8988T (cell line): ENCODE data around the gene FOXC1.

ENCODE experiments used
- DNase-seq: peaks from one replicate; pipeline ENCODE4 v3.0.0; 2011

The FOXC1 gene

DNA sequence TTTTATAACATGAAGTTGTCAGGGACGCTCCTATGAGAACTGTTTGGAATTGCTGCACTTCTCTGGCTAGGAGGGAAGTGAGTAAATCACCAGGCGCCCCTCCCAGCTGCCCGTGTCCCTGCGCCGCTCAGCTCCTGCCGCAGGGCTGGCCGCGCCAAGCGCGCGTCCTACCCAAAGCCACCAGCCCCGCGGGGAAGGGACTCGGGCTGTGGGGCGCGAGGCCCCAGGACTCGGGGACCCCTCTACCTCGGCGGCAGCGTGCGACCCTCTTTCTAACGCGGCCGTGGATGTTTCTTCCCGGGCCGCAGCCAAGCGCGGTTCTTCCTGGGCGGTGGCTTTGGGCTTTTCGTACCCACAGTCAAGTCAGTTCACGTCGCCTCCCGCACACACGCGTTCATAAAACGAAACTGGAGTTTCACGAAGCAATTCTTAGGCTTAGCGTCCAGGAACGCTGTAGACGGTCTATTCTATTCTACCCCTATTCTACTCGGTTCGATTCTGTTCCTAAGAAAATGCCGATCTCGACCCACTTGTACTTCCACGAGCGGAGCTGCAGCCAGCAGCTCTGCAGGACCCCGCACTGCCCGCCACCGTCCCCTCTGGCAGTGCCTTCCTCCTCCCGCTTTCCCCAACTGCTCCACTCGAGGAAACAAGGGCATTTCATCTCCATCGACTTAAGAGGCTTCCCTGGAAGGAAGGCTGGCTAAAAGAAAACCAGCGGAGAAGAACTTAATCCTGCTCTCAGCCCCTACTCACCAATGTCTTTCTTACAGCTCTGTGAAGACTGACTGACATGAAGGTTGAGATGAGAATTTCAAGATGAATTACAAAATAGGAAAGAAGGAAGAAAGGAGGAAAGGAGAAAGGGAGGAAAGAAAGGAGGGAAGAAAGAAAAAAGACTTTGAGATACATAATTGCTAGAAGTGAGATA, 15.4 kb downstream of the FOXC1 start:
- DNase-seq: no peak

GRCh38 chr6:1625794-1626435, 16.2 kb downstream of the FOXC1 start:
- DNase-seq: no peak

DNA sequence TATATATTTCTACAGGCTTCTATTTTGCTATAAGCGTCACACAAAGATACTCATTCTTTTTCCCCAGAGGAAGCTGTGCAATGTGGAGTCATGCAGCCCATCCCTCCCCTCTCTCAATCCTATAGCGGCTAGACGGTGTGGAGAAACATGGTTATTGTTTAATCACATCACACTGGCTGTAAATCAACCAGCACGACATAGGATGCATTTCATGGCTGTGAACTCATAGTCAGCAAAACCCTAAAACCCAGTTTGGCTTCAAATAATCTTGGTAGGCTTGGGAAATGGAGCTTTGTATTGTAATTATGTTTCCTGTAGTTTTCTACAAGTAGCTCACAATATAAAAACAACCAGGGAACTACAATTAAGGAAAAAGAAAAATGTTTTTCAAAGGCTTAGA, 16.8 kb downstream of the FOXC1 start:
- no peak for DNase-seq

GRCh38 chr6:1627827-1628560, 18.3 kb downstream of the FOXC1 start:
- no peak for DNase-seq

DNA sequence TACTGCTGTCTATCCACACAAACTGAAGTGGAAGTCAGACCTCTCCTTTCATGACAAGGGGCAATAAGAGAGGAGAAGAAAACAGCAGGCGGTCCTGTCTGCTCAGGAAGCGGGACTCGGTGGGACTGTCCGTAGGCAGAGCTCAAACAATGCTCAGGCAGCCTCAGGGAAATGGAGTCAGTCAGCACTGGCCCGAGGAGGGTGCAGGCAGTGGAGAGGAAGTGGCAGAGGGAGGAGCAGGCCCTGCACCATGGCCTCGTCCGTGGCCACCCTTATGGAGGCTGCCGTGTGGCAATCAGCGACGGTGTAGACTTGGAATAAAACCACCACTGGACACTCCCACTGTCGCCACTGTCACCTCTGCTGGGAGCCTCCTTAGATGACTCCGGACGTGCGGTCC, 19.6 kb downstream of the FOXC1 start:
- DNase-seq: no peak

DNA sequence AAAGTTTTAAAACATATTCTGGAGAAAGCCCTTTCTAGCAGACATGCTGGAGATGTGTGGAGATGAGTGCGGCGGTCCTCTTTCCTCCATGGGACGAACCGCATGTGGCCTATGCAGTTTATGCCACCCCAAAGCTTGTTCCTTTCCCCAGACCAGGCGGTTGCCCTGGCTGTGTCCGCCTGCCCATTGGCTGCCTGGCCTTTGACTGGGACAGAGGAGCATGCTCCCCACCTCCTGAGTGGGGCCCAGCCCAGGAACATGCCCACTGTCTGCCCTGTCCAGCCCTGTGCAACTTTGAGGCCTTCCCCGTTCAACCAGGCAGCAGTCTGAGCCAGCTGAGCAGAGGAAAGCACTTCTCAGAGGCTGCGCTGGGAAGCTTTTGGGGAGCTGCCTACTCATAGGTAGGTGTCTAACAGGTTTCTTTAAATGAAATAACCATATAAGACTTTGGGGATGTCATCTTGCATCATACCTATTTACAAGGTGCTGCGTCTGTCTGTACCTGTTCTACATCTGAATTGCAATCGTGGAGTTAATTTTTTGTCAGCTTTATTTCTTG, 20.6 kb downstream of the FOXC1 start:
- DNase-seq: no peak

- DNase-seq: no peak
Measured at GRCh38 chr6:1630771-1631217, 21.1 kb downstream of the FOXC1 start.

DNA sequence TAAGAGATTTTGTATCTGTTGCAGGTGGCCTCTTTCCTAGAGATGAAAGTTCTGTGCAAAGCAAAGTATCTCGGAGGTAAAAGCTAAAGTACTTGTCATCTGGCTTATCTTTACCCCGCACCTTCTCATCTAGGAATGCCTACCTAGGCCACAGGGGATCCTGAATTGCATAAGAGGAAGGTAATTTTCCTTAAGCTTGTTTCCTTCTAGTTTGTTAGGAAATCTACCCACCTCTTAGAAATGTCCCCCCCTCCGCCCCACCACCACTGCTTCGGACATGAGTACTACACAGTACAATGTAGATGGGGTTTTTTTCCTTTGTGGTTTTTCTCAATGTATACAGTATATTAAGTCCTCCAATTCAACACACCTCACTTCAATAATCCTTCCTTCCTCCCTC, 21.5 kb downstream of the FOXC1 start:
- DNase-seq: no peak

GRCh38 chr6:1633366-1634021, 23.8 kb downstream of the FOXC1 start:
- no peak for DNase-seq

GRCh38 chr6:1634081-1634480, 24.4 kb downstream of the FOXC1 start:
- DNase-seq: no peak

DNA sequence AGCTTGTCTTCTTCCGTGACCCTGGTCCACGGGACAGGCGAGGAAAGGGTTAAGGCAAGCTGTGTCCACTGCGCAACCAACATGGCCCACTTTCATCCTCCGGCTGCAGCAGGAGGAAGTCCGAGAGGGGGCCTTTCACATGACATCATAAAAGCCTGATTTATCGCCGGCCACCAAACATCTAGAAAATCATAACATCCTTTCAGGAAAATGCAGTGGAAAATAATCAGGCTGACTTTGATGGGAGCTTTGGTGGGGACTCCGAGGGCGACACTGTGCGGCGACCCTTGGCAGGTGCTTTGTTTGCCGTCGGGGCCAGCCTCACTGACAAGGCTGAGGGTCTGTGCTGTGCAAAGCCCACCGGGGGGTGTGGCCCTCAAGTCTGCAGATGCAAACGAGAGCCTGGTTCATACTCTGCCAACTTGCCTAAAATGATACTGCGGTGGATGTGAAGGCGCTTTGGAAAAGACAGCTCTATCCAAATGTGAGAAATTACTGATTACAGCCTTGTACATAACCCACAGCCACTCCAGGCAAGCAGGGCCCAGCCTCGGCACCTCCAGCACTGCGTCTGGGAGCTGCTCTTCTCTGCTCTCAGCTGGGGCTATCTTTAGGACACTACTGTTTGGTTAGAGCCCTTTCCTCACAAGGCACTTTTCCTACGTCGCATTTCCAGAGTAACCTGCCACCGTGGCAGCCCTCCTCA, 25.7 kb downstream of the FOXC1 start:
- no peak for DNase-seq

DNA sequence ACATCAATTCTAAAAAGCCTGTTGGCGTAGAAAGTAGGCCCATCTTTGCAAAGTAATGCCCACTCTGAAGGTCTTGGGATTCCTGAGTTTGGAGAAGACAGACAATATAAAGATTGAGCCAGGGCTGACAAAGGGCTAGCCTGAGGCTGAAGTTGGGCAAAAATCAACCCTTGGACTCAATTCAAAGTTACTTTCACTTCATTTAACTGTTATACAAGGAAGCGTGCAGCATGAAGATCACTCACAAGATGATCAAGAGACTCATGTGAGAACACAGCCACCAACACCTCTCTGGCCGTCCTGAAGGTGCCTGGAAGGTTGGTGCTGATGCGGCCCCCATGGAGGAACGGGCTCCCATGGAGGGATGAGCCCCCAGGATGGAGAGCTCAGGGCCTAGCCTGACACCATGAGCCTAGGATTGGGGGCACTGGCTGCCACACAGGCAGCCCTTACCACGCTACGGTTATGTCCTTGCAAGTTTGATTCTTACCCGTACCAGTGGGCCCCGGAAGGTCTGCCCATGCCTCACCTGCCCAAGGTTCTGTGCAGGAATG, 26.6 kb downstream of the FOXC1 start:
- DNase-seq: no peak

GRCh38 chr6:1636971-1637871, 27.5 kb downstream of the FOXC1 start:
- no peak for DNase-seq

DNA sequence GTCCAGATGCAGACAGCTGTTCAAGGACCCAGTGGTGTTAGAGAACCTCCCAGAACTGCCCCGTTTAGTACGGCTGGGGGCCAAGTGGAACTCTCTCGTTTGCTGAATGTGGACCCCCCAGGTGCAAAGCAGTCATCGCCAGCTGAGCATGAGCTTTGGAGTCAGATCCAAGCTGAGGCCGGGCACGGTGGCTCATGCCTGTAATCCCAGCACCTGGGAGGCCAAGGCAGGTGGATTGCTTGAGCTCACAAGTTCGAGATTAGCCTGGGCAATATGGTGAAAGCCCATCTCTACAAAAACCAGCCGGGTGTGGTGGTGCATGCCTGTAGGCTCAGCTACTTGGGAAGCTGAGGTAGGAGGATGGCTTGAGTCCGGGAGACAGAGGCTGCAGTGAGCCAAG, 29.7 kb downstream of the FOXC1 start:
- no peak for DNase-seq

DNA sequence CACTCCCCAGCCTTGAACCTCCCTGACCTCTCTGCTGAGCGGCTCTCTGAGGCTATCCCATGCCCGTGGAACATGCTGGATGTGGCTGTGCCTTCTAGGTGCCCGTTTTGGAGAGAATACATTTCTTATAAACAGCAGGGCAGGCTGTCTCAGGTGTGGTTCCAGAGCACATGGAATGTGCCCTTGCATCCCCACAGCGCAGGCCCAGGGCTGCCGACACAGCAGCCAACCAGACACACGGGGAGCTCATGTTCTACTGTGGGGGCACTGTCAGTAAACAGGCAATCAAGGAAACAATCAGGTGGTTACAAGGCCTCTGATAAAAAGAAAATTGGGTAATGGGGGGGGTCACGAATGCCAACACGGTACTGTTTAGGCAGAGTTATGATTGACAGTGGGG, 30.8 kb downstream of the FOXC1 start:
- no peak for DNase-seq

- DNase-seq: no peak
Measured at GRCh38 chr6:1641343-1641885, 31.7 kb downstream of the FOXC1 start.

DNA sequence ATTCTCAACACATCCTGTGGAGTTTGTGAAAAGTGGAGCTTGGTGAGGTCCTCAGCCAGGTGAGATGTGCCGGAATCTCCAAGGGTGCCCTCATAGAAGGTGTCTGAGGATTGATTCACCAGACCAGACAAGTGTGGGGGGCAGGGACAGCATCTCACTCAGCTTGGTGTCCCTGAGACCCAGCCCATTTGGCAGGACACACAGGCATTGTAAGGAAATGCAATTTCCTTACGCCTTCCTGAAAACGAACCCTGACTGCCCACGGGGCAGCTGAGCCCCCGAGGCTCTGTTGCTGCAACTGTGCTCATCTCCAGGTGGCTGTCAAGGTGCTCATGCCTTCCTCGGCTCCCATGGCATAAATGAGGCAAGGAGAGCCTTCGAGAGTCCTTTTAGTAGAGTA, 33.4 kb downstream of the FOXC1 start:
- DNase-seq: no peak

- no peak for DNase-seq
Measured at GRCh38 chr6:1643830-1644445, 34.2 kb downstream of the FOXC1 start.

GRCh38 chr6:1644516-1645060, 34.9 kb downstream of the FOXC1 start:
- no peak for DNase-seq
